GM23338 (cell line): ENCODE measurements around the gene KIF4A.

Experiments
- CREB1 ChIP-seq: fragments of 250-450 bp; sonication (Bioruptor Pico); IDR thresholded peaks from 2 replicates; pipeline ENCODE4 v1.5.0; 2020; ENCODE audit warnings: low read depth, mild to moderate bottlenecking, moderate library complexity
- EZH2 ChIP-seq: fragments of 200-600 bp; sonication (generic); IDR thresholded peaks from one replicate; pipeline ENCODE4 v1.8.0; 2017; ENCODE audit warnings: antibody characterized with exemption, mild to moderate bottlenecking, low read depth; ENCODE audit not compliant: unreplicated experiment
- EZH2phosphoT487 ChIP-seq: fragments of 200-600 bp; sonication (generic); IDR thresholded peaks from one replicate; pipeline ENCODE4 v1.8.1; 2018; ENCODE audit warnings: antibody characterized with exemption; ENCODE audit not compliant: unreplicated experiment
- NANOG ChIP-seq: IDR thresholded peaks from 2 replicates; pipeline ENCODE4 v1.6.1; 2016; ENCODE audit warnings: antibody characterized with exemption, borderline replicate concordance
- POLR2AphosphoS5 ChIP-seq: IDR thresholded peaks from 2 replicates; pipeline ENCODE4 v1.6.1; 2016; ENCODE audit warnings: antibody characterized with exemption, low read depth
- TF ChIP-seq, protein P1 (sequence below), 2 experiments: fragments of 200-600 bp in 1 of 2; sonication (generic) in 1 of 2; conservative IDR thresholded peaks; 2 replicates each; pipeline versions ENCODE4 v1.5.1 to v1.6.1; 2016 to 2017; ENCODE audit warnings: antibody characterized with exemption in 2 of 2, low read depth in 2 of 2, mild to moderate bottlenecking in 2 of 2, moderate library complexity in 1 of 2
- TF ChIP-seq, protein P2 (sequence below): IDR thresholded peaks from one replicate; pipeline ENCODE4 v1.6.1; 2018; ENCODE audit warnings: antibody characterized with exemption; ENCODE audit not compliant: unreplicated experiment
- TF ChIP-seq, protein P3 (sequence below): IDR thresholded peaks from 2 replicates; pipeline ENCODE4 v1.6.1; 2016; ENCODE audit warnings: antibody characterized with exemption

DNA sequence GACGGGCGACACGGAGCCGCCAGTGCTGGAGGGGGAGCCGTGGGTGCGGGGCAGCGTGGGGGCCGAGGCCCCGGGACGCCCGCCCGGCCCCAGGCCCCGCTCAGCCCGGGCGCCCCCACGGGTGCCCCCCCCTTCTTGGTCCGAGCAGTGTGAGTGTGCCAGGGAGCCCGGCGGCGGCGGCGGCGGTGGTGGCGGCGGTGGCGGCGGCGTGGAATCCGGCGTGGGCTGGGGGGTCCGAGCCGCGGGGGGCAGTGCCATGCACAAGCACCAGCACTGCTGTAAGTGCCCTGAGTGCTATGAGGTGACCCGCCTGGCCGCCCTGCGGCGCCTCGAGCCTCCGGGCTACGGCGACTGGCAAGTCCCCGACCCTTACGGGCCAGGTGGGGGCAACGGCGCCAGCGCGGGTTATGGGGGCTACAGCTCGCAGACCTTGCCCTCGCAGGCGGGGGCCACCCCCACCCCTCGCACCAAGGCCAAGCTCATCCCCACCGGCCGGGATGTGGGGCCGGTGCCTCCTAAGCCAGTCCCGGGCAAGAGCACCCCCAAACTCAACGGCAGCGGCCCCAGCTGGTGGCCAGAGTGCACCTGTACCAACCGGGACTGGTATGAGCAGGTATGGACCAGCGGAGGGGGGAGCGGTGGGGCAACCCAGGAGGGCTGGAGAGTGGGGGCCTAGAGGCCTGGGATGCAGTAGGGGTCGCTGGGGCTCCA lies 155.2 kb downstream of the KIF4A start:
- TF ChIP-seq, protein P1, sequence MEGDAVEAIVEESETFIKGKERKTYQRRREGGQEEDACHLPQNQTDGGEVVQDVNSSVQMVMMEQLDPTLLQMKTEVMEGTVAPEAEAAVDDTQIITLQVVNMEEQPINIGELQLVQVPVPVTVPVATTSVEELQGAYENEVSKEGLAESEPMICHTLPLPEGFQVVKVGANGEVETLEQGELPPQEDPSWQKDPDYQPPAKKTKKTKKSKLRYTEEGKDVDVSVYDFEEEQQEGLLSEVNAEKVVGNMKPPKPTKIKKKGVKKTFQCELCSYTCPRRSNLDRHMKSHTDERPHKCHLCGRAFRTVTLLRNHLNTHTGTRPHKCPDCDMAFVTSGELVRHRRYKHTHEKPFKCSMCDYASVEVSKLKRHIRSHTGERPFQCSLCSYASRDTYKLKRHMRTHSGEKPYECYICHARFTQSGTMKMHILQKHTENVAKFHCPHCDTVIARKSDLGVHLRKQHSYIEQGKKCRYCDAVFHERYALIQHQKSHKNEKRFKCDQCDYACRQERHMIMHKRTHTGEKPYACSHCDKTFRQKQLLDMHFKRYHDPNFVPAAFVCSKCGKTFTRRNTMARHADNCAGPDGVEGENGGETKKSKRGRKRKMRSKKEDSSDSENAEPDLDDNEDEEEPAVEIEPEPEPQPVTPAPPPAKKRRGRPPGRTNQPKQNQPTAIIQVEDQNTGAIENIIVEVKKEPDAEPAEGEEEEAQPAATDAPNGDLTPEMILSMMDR (conservative IDR thresholded peaks at IDR 0.05; ENCODE audit: low read depth in 2 of 2), result no peak
- TF ChIP-seq, protein P2, sequence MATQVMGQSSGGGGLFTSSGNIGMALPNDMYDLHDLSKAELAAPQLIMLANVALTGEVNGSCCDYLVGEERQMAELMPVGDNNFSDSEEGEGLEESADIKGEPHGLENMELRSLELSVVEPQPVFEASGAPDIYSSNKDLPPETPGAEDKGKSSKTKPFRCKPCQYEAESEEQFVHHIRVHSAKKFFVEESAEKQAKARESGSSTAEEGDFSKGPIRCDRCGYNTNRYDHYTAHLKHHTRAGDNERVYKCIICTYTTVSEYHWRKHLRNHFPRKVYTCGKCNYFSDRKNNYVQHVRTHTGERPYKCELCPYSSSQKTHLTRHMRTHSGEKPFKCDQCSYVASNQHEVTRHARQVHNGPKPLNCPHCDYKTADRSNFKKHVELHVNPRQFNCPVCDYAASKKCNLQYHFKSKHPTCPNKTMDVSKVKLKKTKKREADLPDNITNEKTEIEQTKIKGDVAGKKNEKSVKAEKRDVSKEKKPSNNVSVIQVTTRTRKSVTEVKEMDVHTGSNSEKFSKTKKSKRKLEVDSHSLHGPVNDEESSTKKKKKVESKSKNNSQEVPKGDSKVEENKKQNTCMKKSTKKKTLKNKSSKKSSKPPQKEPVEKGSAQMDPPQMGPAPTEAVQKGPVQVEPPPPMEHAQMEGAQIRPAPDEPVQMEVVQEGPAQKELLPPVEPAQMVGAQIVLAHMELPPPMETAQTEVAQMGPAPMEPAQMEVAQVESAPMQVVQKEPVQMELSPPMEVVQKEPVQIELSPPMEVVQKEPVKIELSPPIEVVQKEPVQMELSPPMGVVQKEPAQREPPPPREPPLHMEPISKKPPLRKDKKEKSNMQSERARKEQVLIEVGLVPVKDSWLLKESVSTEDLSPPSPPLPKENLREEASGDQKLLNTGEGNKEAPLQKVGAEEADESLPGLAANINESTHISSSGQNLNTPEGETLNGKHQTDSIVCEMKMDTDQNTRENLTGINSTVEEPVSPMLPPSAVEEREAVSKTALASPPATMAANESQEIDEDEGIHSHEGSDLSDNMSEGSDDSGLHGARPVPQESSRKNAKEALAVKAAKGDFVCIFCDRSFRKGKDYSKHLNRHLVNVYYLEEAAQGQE, result no peak
- TF ChIP-seq EZH2phosphoT487, result no peak
- no peak for TF ChIP-seq EZH2
- TF ChIP-seq NANOG, result no peak
- TF ChIP-seq, protein P3, sequence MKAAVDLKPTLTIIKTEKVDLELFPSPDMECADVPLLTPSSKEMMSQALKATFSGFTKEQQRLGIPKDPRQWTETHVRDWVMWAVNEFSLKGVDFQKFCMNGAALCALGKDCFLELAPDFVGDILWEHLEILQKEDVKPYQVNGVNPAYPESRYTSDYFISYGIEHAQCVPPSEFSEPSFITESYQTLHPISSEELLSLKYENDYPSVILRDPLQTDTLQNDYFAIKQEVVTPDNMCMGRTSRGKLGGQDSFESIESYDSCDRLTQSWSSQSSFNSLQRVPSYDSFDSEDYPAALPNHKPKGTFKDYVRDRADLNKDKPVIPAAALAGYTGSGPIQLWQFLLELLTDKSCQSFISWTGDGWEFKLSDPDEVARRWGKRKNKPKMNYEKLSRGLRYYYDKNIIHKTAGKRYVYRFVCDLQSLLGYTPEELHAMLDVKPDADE, result no peak
- no peak for TF ChIP-seq POLR2AphosphoS5
- TF ChIP-seq CREB1 (CRISPR knock-in tag), result no peak
